Activated CD4-positive, alpha-beta T cell treated with anti-CD3 and anti-CD28 coated beads for 36 hours (primary cell): ENCODE measurements around the gene ACVR2B. TPM values are rescaled to one million over a fixed set of nuclear protein-coding genes. Genes with fewer than 3 reads are reported as not detected.

Source experiments
- ATAC-seq: fragments of 200-7000 bp; cut with Tn5 transposase; one replicate; pipeline ENCODE4 v1.10.0; 2021; ENCODE audit warnings: mild to moderate bottlenecking, moderate library complexity
- CTCF ChIA-PET: fragments of 350-600 bp; sonication (Branson Sonifier 250); formaldehyde crosslinking; loops from one replicate; lab custom pipeline; 2021; ENCODE audit warnings: antibody characterized with exemption; lab: Charles Lee
- POLR2A ChIA-PET: fragments of 350-600 bp; sonication (Branson Sonifier 250); formaldehyde crosslinking; loops from one replicate; lab custom pipeline; 2021; ENCODE audit warnings: antibody characterized with exemption, inconsistent platforms; lab: Charles Lee
- DNase-seq: peaks from one replicate; pipeline ENCODE4 v3.0.0-alpha.2; 2020
- H3K27ac Mint-ChIP-seq: one replicate; pipeline ENCODE4 v1.8.0; 2021; ENCODE audit warnings: mixed read lengths
- H3K27me3 Mint-ChIP-seq: one replicate; pipeline ENCODE4 v1.8.0; 2021; ENCODE audit warnings: mixed read lengths
- H3K36me3 Mint-ChIP-seq: one replicate; pipeline ENCODE4 v1.8.0; 2021; ENCODE audit warnings: low read depth, mixed read lengths
- H3K4me1 Mint-ChIP-seq: one replicate; pipeline ENCODE4 v1.8.0; 2021; ENCODE audit warnings: mixed read lengths
- H3K4me3 Mint-ChIP-seq: one replicate; pipeline ENCODE4 v1.8.0; 2021; ENCODE audit warnings: mild to moderate bottlenecking, moderate library complexity, mixed read lengths
- H3K9me3 Mint-ChIP-seq: one replicate; pipeline ENCODE4 v1.8.0; 2021; ENCODE audit warnings: low read depth, mixed read lengths
- intact Hi-C, 2 experiments: fragments of 100-400 bp; cut with DNase I in 1 of 2; cut with micrococcal nuclease in 1 of 2; formaldehyde crosslinking; loops; one replicate each; pipeline versions ENCODE4 v1.14.2 to v1.15.1; 2022 to 2024; cut with DNase I, micrococcal nuclease
- total RNA-seq, 2 experiments: library from RNA; stranded (reverse); gene quantifications; one replicate each; pipeline ENCODE4 v1.2.3, GENCODE V29; 2021

Gene ACVR2B
- total RNA-seq, 2 experiments from 2014 or later: 5.7 to 6.9 TPM

GRCh38 chr3:38459499-38460048 lies 5.9 kb downstream of the ACVR2B start:
- Mint-ChIP-seq H3K4me1 (peaks cover 3% of the 10 kb centered on the region), H3K9me3 (peaks cover 2% of the 10 kb centered on the region), H3K4me3 (no peak overlapping the region), H3K27me3 (no peaks in the 10 kb centered on the region), H3K36me3 (peaks cover 3% of the 10 kb centered on the region), H3K27ac (no peak overlapping the region)
- ChIA-PET POLR2A (no interaction called here), CTCF (no interaction called here)
- ATAC-seq: no peak
- intact Hi-C loops: loop anchor here in 1 of 2 experiments (10.0 kb wide), 1 partner anchor 325 kb away; the partner anchor contains the start of genes ACAA1 and MYD88
- no peak for DNase-seq

GRCh38 chr3:38460377-38461270 lies 6.9 kb downstream of the ACVR2B start:
- H3K27ac Mint-ChIP-seq: no peak overlapping the region

GRCh38 chr3:38465588-38466154 lies 12.0 kb downstream of the ACVR2B start:
- ATAC-seq: no peak
- POLR2A ChIA-PET: no interaction called here
- CTCF ChIA-PET: interaction anchor here (0.8 kb wide), 1 partner anchor 340 kb away, joined by 3 read pairs; no protein-coding TSS in a partner anchor

More at GRCh38 chr3:38460377-38461270, 6.9 kb downstream of the ACVR2B start:
- DNase-seq (no peak), ATAC-seq (no peak)
- Mint-ChIP-seq H3K4me1 (peaks cover 2% of the 10 kb centered on the region), H3K4me3 (no peak overlapping the region), H3K27me3 (no peaks in the 10 kb centered on the region), H3K36me3 (peaks cover 3% of the 10 kb centered on the region), H3K9me3 (peaks cover 5% of the 10 kb centered on the region)
- CTCF ChIA-PET: interaction anchor here (0.6 to 1.0 kb wide), 2 partner anchors 19 to 404 kb away, joined by 3 read pairs; no protein-coding TSS in a partner anchor
- intact Hi-C loops: no loop called here
- POLR2A ChIA-PET: no interaction called here

GRCh38 chr3:38468765-38469164 lies 15.1 kb downstream of the ACVR2B start:
- Mint-ChIP-seq H3K27ac (no peak overlapping the region), H3K27me3 (no peaks in the 10 kb centered on the region), H3K4me1 (peaks cover 16% of the 10 kb centered on the region), H3K9me3 (peaks cover 32% of the 10 kb centered on the region), H3K4me3 (no peak overlapping the region), H3K36me3 (peaks cover 13% of the 10 kb centered on the region)
- ATAC-seq (no peak), DNase-seq (no peak)
- POLR2A ChIA-PET: interaction anchor here (0.5 kb wide), 1 partner anchor 18 kb away, joined by 4 read pairs; no protein-coding TSS in a partner anchor
- CTCF ChIA-PET: interaction anchor here (0.6 kb wide), 1 partner anchor 134 kb away, joined by 5 read pairs; no protein-coding TSS in a partner anchor
- intact Hi-C loops: no loop called here

More at GRCh38 chr3:38465588-38466154, 12.0 kb downstream of the ACVR2B start:
- peaks cover 2% of the 10 kb centered on the region for H3K4me1 Mint-ChIP-seq
- H3K27ac Mint-ChIP-seq: no peak overlapping the region
- DNase-seq: no peak
- peaks cover 13% of the 10 kb centered on the region for H3K36me3 Mint-ChIP-seq
- no peak overlapping the region for H3K4me3 Mint-ChIP-seq
- H3K9me3 Mint-ChIP-seq: peaks cover 31% of the 10 kb centered on the region
- intact Hi-C loops: no loop called here
- no peaks in the 10 kb centered on the region for H3K27me3 Mint-ChIP-seq

- no peak for ATAC-seq
- H3K9me3 Mint-ChIP-seq: peaks cover 30% of the 10 kb centered on the region
- intact Hi-C loops: no loop called here
- H3K4me1 Mint-ChIP-seq: peaks cover 19% of the 10 kb centered on the region
- H3K27me3 Mint-ChIP-seq: no peaks in the 10 kb centered on the region
- ChIA-PET POLR2A (no interaction called here), CTCF (interaction anchor here (0.7 to 1.7 kb wide), 3 partner anchors 10 to 351 kb away, joined by 3 to 9 read pairs (median 4); no protein-coding TSS in a partner anchor)
- no peak for DNase-seq
- no peak overlapping the region for H3K27ac Mint-ChIP-seq
- no peak overlapping the region for H3K4me3 Mint-ChIP-seq
- H3K36me3 Mint-ChIP-seq: peaks cover 10% of the 10 kb centered on the region
Observed at GRCh38 chr3:38469852-38470251, 16.2 kb downstream of the ACVR2B start.

- intact Hi-C loops: no loop called here
- Mint-ChIP-seq H3K36me3 (peaks cover 7% of the 10 kb centered on the region), H3K27me3 (no peaks in the 10 kb centered on the region), H3K9me3 (peaks cover 24% of the 10 kb centered on the region), H3K27ac (no peak overlapping the region), H3K4me3 (no peak overlapping the region), H3K4me1 (peaks cover 19% of the 10 kb centered on the region)
- POLR2A ChIA-PET: interaction anchor here (0.7 kb wide), 1 partner anchor 580 kb away, joined by 3 read pairs; no protein-coding TSS in a partner anchor
- no peak for DNase-seq
- ATAC-seq: no peak
- CTCF ChIA-PET: no interaction called here
Observed at GRCh38 chr3:38471260-38471857, 17.7 kb downstream of the ACVR2B start.

- intact Hi-C loops: no loop called here
- ChIA-PET CTCF (no interaction called here), POLR2A (interaction anchor here (0.6 kb wide), 1 partner anchor 206 kb away, joined by 3 read pairs; no protein-coding TSS in a partner anchor)
- H3K27me3 Mint-ChIP-seq: no peaks in the 10 kb centered on the region
- ATAC-seq (no peak), DNase-seq (no peak)
- H3K27ac Mint-ChIP-seq: no peak overlapping the region
- peaks cover 24% of the 10 kb centered on the region for H3K9me3 Mint-ChIP-seq
- H3K4me1 Mint-ChIP-seq: peaks cover 19% of the 10 kb centered on the region
- H3K4me3 Mint-ChIP-seq: no peak overlapping the region
- H3K36me3 Mint-ChIP-seq: peaks cover 7% of the 10 kb centered on the region
Observed at GRCh38 chr3:38472342-38472741, 18.7 kb downstream of the ACVR2B start.

- no peak overlapping the region for H3K27ac Mint-ChIP-seq
- peaks cover 19% of the 10 kb centered on the region for H3K4me1 Mint-ChIP-seq
- intact Hi-C loops: no loop called here
- CTCF ChIA-PET: interaction anchor here (1.0 to 1.5 kb wide), 2 partner anchors 47 to 126 kb away, joined by 3 to 5 read pairs; partner anchors contain the start of gene XYLB
- no peaks in the 10 kb centered on the region for H3K27me3 Mint-ChIP-seq
- H3K36me3 Mint-ChIP-seq: peaks cover 7% of the 10 kb centered on the region
- POLR2A ChIA-PET: no interaction called here
- H3K9me3 Mint-ChIP-seq: peaks cover 22% of the 10 kb centered on the region
- ATAC-seq (no peak), DNase-seq (no peak)
- H3K4me3 Mint-ChIP-seq: no peak overlapping the region
Observed at GRCh38 chr3:38473229-38473628, 19.5 kb downstream of the ACVR2B start.

- Mint-ChIP-seq H3K4me1 (peaks cover 19% of the 10 kb centered on the region), H3K4me3 (no peak overlapping the region), H3K27me3 (no peaks in the 10 kb centered on the region), H3K9me3 (peaks cover 4% of the 10 kb centered on the region), H3K27ac (no peak overlapping the region), H3K36me3 (peaks cover 5% of the 10 kb centered on the region)
- ChIA-PET CTCF (no interaction called here), POLR2A (no interaction called here)
- intact Hi-C loops: loop anchor here in 1 of 2 experiments (5.0 kb wide), 1 partner anchor 338 kb away; the partner anchor contains the start of genes ACAA1 and MYD88
- DNase-seq: no peak
- no peak for ATAC-seq
Observed at GRCh38 chr3:38474928-38475605, 21.4 kb downstream of the ACVR2B start.

GRCh38 chr3:38475716-38476115 lies 22.0 kb downstream of the ACVR2B start:
- ATAC-seq (no peak), DNase-seq (no peak)
- no peak overlapping the region for H3K4me3 Mint-ChIP-seq
- H3K27me3 Mint-ChIP-seq: no peaks in the 10 kb centered on the region
- no peak overlapping the region for H3K27ac Mint-ChIP-seq
- CTCF ChIA-PET: no interaction called here
- H3K9me3 Mint-ChIP-seq: peaks cover 1% of the 10 kb centered on the region
- peaks cover 17% of the 10 kb centered on the region for H3K4me1 Mint-ChIP-seq
- H3K36me3 Mint-ChIP-seq: peaks cover 5% of the 10 kb centered on the region
- intact Hi-C loops: loop anchor here in 1 of 2 experiments (5.0 kb wide), 1 partner anchor 338 kb away; the partner anchor contains the start of genes ACAA1 and MYD88
- POLR2A ChIA-PET: no interaction called here
